ENCODE results near the gene SEMA4A.
"Not testable (repeated sequence)": the region's sequence is repeated elsewhere in the genome, so short reads cannot be mapped to it uniquely, and the experiment has no call there.

The SEMA4A gene

GRCh38 chr1:156153362-156153761 lies at the start of gene SEMA4A:
TSS of gene SEMA4A (plus strand) at chr1:156153585. CDS start at chr1:156154579, 994 bp downstream.
- DNase-seq = no peak

GRCh38 chr1:156104065-156104810 lies 49.1 kb upstream of the SEMA4A start:
- DNase-seq = peak in 14 of 56 donors; percentile 11 to 65 (median 28)

GRCh38 chr1:156104861-156105832 lies 48.2 kb upstream of the SEMA4A start:
- no peak for DNase-seq

- peak in 4 of 56 donors; percentile 28 to 56 (median 53) for DNase-seq
Measured at GRCh38 chr1:156106624-156107488, 46.5 kb upstream of the SEMA4A start.

GRCh38 chr1:156108057-156108456 lies 45.3 kb upstream of the SEMA4A start:
- no peak for DNase-seq

GRCh38 chr1:156108664-156109241 lies 44.6 kb upstream of the SEMA4A start:
- no peak for DNase-seq

- DNase-seq = no peak
Measured at GRCh38 chr1:156110252-156110651, 43.1 kb upstream of the SEMA4A start.

- DNase-seq = no peak
Measured at GRCh38 chr1:156111355-156111962, 41.9 kb upstream of the SEMA4A start.

- peak in 16 of 56 donors; percentile 15 to 47 (median 29) for DNase-seq
Measured at GRCh38 chr1:156112276-156113137, 40.9 kb upstream of the SEMA4A start.

GRCh38 chr1:156113282-156113950 lies 40.0 kb upstream of the SEMA4A start:
- no peak for DNase-seq

- DNase-seq = peak in 53 of 56 donors; percentile 43 to 93 (median 74)
Measured at GRCh38 chr1:156114101-156114918, 39.1 kb upstream of the SEMA4A start, which contains the start of gene LMNA. TSS of gene LMNA (plus strand) at chr1:156114711. CDS start at chr1:156114919, 208 bp downstream.

- DNase-seq = peak in 18 of 56 donors; percentile 29 to 76 (median 62)
Measured at GRCh38 chr1:156114919-156115513, 38.4 kb upstream of the SEMA4A start.

- peak in 35 of 56 donors; percentile 19 to 78 (median 58) for DNase-seq
Measured at GRCh38 chr1:156115514-156116374, 37.6 kb upstream of the SEMA4A start.

- DNase-seq = not testable (repeated sequence)
Measured at GRCh38 chr1:156116731-156117130, 36.7 kb upstream of the SEMA4A start.

- DNase-seq = no peak
Measured at GRCh38 chr1:156117414-156118176, 35.8 kb upstream of the SEMA4A start.
